Measurements from ENCODE around the gene DEDD2. TPM values are rescaled to one million over a fixed set of nuclear protein-coding genes. Genes with fewer than 3 reads are reported as not detected.

DEDD2 gene
- total RNA-seq, 1 donor from 2014 or later = 23.7 TPM

GRCh38 chr19:42251572-42252358, 34.3 kb upstream of the DEDD2 start:
- H3K4me3 Mint-ChIP-seq = peak overlapping the region; percentile 95
- peak overlapping the region; percentile 80 for H3K27ac Mint-ChIP-seq
- H3K9me3 Mint-ChIP-seq = no peaks in the 10 kb centered on the region
- H3K27me3 Mint-ChIP-seq = no peaks in the 10 kb centered on the region
- H3K4me1 Mint-ChIP-seq (ENCODE audit: unreplicated experiment) = peaks cover 26% of the 10 kb centered on the region
- DNase-seq (ENCODE audit: extremely low spot score, unreplicated experiment) = no peak
- peaks cover 3% of the 10 kb centered on the region for H3K36me3 Mint-ChIP-seq
- TF ChIP-seq, protein P1, sequence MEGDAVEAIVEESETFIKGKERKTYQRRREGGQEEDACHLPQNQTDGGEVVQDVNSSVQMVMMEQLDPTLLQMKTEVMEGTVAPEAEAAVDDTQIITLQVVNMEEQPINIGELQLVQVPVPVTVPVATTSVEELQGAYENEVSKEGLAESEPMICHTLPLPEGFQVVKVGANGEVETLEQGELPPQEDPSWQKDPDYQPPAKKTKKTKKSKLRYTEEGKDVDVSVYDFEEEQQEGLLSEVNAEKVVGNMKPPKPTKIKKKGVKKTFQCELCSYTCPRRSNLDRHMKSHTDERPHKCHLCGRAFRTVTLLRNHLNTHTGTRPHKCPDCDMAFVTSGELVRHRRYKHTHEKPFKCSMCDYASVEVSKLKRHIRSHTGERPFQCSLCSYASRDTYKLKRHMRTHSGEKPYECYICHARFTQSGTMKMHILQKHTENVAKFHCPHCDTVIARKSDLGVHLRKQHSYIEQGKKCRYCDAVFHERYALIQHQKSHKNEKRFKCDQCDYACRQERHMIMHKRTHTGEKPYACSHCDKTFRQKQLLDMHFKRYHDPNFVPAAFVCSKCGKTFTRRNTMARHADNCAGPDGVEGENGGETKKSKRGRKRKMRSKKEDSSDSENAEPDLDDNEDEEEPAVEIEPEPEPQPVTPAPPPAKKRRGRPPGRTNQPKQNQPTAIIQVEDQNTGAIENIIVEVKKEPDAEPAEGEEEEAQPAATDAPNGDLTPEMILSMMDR (conservative IDR thresholded peaks at IDR 0.05) = no peak

DNA sequence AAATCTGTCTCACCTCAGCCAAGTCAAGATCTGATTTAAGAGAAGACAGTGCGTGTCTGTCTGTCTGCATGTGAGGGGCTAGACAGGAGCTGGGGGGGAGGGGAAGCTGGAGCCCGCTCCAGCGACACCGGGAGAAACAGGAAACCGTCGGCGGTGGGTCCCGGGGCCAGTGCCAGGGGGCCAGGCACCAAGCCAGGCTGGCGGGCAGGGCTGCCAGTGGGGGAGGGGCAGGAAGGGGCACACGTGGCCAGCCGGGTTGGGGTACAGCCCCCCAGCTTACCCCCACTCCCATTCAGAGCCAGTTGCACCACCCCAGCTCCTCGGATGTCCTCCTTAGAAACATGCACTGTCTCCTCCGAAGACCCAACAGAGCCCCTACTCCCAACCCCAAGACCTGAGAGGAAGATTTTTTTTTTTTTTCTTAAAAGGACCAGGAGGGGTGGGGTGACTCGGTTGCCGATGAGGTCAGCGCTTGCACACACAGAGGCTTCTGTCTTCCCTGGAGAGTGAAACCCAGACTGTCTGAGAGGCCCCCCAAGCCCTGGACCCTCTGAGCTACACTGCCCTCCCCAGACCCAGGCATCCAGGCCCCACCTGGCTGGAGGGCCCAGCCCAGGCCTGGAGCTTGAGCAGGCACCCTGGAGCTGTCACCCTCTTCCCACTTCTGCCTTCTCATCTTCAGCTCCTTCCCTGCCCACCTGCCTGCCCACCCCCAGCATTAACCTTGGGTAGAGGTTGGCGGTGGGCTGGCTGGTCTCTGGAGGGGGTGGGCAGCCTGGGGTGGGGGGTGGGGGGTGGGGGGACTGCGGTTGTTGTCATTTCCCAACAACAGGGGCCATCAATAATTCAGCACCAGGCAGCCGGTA, 33.4 kb upstream of the DEDD2 start:
- Mint-ChIP-seq H3K36me3 (peaks cover 3% of the 10 kb centered on the region), H3K27me3 (no peaks in the 10 kb centered on the region), H3K4me3 (no peak overlapping the region), H3K9me3 (no peaks in the 10 kb centered on the region), H3K4me1 (ENCODE audit: unreplicated experiment) (peaks cover 25% of the 10 kb centered on the region), H3K27ac (no peak overlapping the region)
- TF ChIP-seq, protein P1 (conservative IDR thresholded peaks at IDR 0.05) = no peak
- no peak for DNase-seq (ENCODE audit: extremely low spot score, unreplicated experiment)

DNA sequence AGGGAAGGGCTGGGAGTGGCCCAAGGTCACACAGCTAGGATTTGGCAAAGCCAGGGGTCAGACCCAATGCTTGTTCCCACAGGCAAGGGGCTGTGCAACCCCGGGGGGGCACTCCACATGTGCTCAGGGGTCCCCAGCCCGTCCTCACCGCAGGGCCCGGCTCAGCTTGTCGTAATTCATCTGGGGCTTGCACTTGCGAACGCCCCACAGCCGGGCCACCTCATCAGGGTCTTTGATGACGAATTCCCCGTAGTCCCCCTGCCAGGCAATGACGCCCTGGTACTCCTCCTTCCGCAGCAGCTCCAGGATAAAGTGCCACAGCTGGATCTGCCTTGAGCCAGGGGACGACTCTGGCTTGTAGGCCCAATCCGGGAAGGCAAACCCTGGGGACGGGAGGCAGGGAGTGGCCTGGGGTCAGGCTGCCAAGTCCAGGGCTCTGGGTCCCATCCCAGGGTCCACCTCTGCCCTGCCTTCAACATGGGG, 32.7 kb upstream of the DEDD2 start:
- peaks cover 27% of the 10 kb centered on the region for H3K4me1 Mint-ChIP-seq (ENCODE audit: unreplicated experiment)
- no peak overlapping the region for H3K27ac Mint-ChIP-seq
- H3K36me3 Mint-ChIP-seq = peaks cover 3% of the 10 kb centered on the region
- no peaks in the 10 kb centered on the region for H3K9me3 Mint-ChIP-seq
- no peak for DNase-seq (ENCODE audit: extremely low spot score, unreplicated experiment)
- TF ChIP-seq, protein P1 (conservative IDR thresholded peaks at IDR 0.05) = no peak
- peak overlapping the region; percentile 65 for H3K4me3 Mint-ChIP-seq
- H3K27me3 Mint-ChIP-seq = no peaks in the 10 kb centered on the region

- peak overlapping the region; percentile 65 for H3K4me3 Mint-ChIP-seq
- no peaks in the 10 kb centered on the region for H3K9me3 Mint-ChIP-seq
- peaks cover 31% of the 10 kb centered on the region for H3K4me1 Mint-ChIP-seq (ENCODE audit: unreplicated experiment)
- H3K27ac Mint-ChIP-seq = no peak overlapping the region
- no peak for DNase-seq (ENCODE audit: extremely low spot score, unreplicated experiment)
- H3K36me3 Mint-ChIP-seq = peaks cover 3% of the 10 kb centered on the region
- H3K27me3 Mint-ChIP-seq = no peaks in the 10 kb centered on the region
- TF ChIP-seq, protein P1 (conservative IDR thresholded peaks at IDR 0.05) = no peak
Measured at GRCh38 chr19:42249769-42250168, 32.3 kb upstream of the DEDD2 start.

DNA sequence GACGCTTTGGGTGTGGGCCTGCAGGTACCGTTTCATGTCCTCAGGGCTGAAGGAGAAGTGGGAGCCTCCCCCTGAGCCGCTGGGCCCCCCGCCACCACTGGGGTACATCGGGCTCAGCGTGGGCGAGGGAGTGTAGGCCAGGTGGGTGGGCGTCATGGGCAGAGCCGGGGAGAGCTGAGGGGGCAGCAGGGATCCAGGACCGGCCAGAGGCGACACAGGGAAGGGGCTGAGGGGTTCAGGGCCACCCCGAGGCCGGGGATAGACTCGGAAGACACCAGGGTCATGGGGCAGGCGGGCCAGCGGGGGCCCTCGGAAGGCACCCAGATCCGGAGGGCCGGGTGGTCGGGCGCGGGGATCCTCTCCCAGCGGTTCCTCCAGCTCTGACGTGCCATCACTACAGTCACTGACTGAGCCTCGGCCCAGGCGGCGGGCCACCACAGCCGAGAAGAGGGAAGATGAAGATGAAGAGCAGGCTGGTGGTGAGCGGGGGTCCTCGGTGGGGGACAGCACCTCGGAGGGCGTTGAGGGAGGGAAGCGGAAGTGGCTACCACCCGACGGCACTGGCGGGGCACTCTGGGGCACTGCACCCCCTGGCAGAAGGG, 31.8 kb upstream of the DEDD2 start:
- H3K27me3 Mint-ChIP-seq = no peaks in the 10 kb centered on the region
- H3K4me1 Mint-ChIP-seq (ENCODE audit: unreplicated experiment) = peaks cover 36% of the 10 kb centered on the region
- TF ChIP-seq, protein P1 (conservative IDR thresholded peaks at IDR 0.05) = no peak
- H3K36me3 Mint-ChIP-seq = peaks cover 3% of the 10 kb centered on the region
- H3K9me3 Mint-ChIP-seq = no peaks in the 10 kb centered on the region
- no peak overlapping the region for H3K27ac Mint-ChIP-seq
- DNase-seq (ENCODE audit: extremely low spot score, unreplicated experiment) = no peak
- H3K4me3 Mint-ChIP-seq = no peak overlapping the region
